Transverse colon (tissue), 4 donors: ENCODE results near the gene KIR2DL3. TPM values are rescaled to one million over a fixed set of nuclear protein-coding genes. Genes with fewer than 3 reads are reported as not detected.
"Not testable (repeated sequence)": the region's sequence is repeated elsewhere in the genome, so short reads cannot be mapped to it uniquely, and the experiment has no call there.

Experiments
- DNase-seq: peaks from one replicate; pipeline ENCODE4 v3.0.0-alpha.2; 2019
- H3K27ac ChIP-seq, 4 donors: fragments of 200-600 bp; sonication (generic); 2 replicates each; pipeline ENCODE4 v1.5.1; 2016 to 2018; ENCODE audit warnings: inconsistent platforms in 4 of 4
- H3K27me3 ChIP-seq: fragments of 200-600 bp; sonication (generic); 2 replicates; pipeline ENCODE4 v1.5.1; 2017; ENCODE audit warnings: inconsistent platforms
- H3K36me3 ChIP-seq, 4 donors: fragments of 200-600 bp; sonication (generic); 2 replicates each; pipeline ENCODE4 v1.5.1; 2017 to 2019; ENCODE audit warnings: inconsistent platforms in 4 of 4
- H3K4me1 ChIP-seq, 4 donors: fragments of 200-600 bp; sonication (generic); 2 replicates each; pipeline ENCODE4 v1.5.1; 2017 to 2020; ENCODE audit warnings: inconsistent platforms in 4 of 4
- H3K4me3 ChIP-seq, 4 donors: fragments of 200-600 bp; sonication (generic); 1 replicate in 1 of 4; 2 replicates in 3 of 4; pipeline versions ENCODE4 v1.5.1 to v1.6.1; 2017 to 2019; ENCODE audit warnings: inconsistent platforms in 4 of 4
- H3K9me3 ChIP-seq, 2 donors: fragments of 200-600 bp; sonication (generic); 2 replicates each; pipeline ENCODE4 v1.5.1; 2017 to 2019; ENCODE audit warnings: inconsistent platforms in 2 of 2
- WGBS, 2 donors: methylation state at CpG; one replicate each; pipeline ENCODE4 v1.1.5; 2018; ENCODE audit warnings: low coverage in 1 of 2; 5-methylcytosine and 5-hydroxymethylcytosine counted together
- in situ Hi-C, 4 donors: fragments of 200-750 bp; cut with MboI; loops; one replicate each; pipeline versions ENCODE4 v1.15.0 to v1.15.1; 2017; ENCODE audit warnings: low sequenced_read_pairs in 3 of 4, low pct_ligation_motif_present in 1 of 4, low pct_unique_long_range_greater_than_20kb in 1 of 4
- intact Hi-C: fragments of 100-400 bp; cut with DNase I; formaldehyde crosslinking; loops from one replicate; pipeline ENCODE4 v1.15.1; 2023; ENCODE audit warnings: low total_unique reads
- total RNA-seq, 4 donors: library from RNA; depleted of rRNA; stranded (reverse); fragments of >200 nt; gene quantifications; one replicate each; pipeline ENCODE4 v1.1.0, GENCODE V29; 2016

The KIR2DL3 gene
- total RNA-seq, 4 donors from 2014 or later = 0.55 TPM; not detected in 3

DNA sequence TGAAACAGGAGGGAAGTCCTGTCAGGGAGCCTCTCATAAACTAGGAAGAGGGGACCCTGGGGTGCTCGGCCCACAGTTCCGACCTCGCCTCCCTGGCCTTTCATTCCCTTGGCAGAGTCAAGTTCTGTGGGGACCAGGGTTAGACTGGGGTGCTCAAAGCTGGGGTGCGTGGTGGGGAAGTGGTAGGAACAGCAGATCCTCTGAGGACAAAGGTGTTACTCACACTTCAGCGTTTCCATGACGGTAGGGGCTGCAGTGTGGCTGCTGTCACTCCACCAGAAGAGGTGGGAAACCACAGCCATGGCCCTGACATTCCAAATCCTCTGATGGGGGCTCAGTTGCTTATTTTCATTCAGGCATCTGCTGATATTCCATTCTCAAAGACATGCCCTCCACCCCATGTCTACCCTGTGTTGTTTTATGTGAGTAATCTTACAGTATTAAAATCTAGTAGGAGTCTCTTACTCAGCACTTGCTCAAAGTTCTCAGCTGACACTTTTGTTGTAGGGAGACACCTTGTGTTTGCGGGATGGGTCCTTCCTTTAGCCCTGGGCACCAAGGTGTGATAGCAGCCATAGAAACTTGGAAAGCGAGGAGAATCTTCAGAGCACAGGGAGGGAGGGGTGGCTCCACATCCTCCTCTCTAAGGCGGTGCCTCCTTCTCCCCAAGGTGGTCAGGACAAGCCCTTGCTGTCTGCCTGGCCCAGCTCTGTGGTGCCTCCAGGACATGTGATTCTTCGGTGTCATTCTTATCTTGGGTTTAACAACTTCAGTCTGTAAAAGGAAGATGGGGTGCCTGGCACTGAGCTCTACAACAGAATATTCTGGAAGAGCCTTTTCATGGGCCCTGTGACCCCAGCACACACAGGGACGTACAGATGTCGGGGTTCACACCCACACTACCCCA, 18.1 kb downstream of the KIR2DL3 start:
- 77% methylated on average over 9 of the region's 12 CpGs; no CpG with 5 or more reads in 1 of the 2 donors for WGBS, 2 donors
- H3K27me3 ChIP-seq, intact Hi-C loops, H3K4me3 ChIP-seq, DNase-seq, H3K27ac ChIP-seq, H3K9me3 ChIP-seq, H3K4me1 ChIP-seq, H3K36me3 ChIP-seq, in situ Hi-C loops: not testable (repeated sequence)

DNA sequence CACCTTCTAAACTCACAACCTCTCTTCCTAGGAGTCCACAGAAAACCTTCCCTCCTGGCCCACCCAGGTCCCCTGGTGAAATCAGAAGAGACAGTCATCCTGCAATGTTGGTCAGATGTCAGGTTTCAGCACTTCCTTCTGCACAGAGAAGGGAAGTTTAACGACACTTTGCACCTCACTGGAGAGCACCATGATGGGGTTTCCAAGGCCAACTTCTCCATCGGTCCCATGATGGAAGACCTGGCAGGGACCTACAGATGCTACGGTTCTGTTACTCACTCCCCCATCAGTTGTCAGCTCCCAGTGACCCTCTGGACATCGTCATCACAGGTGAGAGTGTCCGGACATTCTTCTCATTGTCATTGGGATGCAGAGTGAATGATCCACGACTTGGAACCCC, 20.3 kb downstream of the KIR2DL3 start:
- H3K36me3 ChIP-seq, H3K4me3 ChIP-seq, in situ Hi-C loops, H3K27me3 ChIP-seq, H3K27ac ChIP-seq, H3K9me3 ChIP-seq, H3K4me1 ChIP-seq, DNase-seq, intact Hi-C loops: not testable (repeated sequence)
- WGBS, 2 donors = 64% methylated on average over 6 of the region's 6 CpGs; no CpG with 5 or more reads in 1 of the 2 donors

GRCh38 chr19:54764219-54764618, 25.9 kb downstream of the KIR2DL3 start:
- DNase-seq, in situ Hi-C loops, H3K36me3 ChIP-seq, H3K9me3 ChIP-seq, H3K27ac ChIP-seq, H3K27me3 ChIP-seq, H3K4me1 ChIP-seq, intact Hi-C loops, H3K4me3 ChIP-seq: not testable (repeated sequence)
- WGBS, 2 donors = 78% methylated on average over 8 of the region's 8 CpGs; no CpG with 5 or more reads in 1 of the 2 donors

DNA sequence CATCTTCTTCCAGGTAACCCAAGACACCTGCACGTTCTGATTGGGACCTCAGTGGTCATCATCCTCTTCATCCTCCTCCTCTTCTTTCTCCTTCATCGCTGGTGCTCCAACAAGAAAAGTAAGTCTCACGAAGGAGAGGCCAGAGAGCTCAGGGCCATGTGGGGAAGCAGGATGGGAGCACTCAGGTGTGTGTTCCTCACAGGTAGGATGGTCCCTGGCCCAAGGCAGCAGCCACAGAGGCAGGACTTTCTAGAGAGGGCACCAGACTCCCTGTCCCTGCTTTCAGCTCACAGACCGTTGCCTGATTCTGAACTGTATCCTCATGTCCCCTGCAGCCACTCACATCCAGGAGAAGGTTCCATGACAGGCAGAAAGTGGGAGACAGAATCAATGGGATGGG, 28.2 kb downstream of the KIR2DL3 start:
- 75% methylated on average over 4 of the region's 4 CpGs; no CpG with 5 or more reads in 1 of the 2 donors for WGBS, 2 donors
- DNase-seq, in situ Hi-C loops, intact Hi-C loops, H3K9me3 ChIP-seq, H3K27me3 ChIP-seq, H3K27ac ChIP-seq, H3K4me3 ChIP-seq, H3K4me1 ChIP-seq, H3K36me3 ChIP-seq: not testable (repeated sequence)

DNA sequence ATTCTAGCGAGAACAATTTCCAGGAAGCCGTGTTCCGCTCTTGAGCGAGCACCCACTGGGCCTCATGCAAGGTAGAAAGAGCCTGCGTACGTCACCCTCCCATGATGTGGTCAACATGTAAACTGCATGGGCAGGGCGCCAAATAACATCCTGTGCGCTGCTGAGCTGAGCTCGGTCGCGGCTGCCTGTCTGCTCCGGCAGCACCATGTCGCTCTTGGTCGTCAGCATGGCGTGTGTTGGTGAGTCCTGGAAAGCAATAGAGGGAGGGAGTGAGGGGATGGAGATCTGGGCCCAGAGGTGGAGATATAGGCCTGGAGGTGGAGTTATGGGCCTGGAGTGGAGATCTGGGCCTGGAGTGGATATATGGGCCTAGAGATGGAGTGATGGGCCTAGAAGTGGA, 31.3 kb downstream of the KIR2DL3 start, which contains the start of gene KIR2DL1:
KIR2DL1 (plus strand) TSS at position 148 of the 400 bp plus-strand sequence; CDS start at position 206, 58 bp downstream.
- H3K27ac ChIP-seq, H3K9me3 ChIP-seq, H3K4me3 ChIP-seq, in situ Hi-C loops, intact Hi-C loops, DNase-seq, H3K27me3 ChIP-seq, H3K4me1 ChIP-seq, H3K36me3 ChIP-seq: not testable (repeated sequence)
- WGBS, 2 donors = 82 to 92% methylated on average over 10 to 15 of the region's 15 CpGs

DNA sequence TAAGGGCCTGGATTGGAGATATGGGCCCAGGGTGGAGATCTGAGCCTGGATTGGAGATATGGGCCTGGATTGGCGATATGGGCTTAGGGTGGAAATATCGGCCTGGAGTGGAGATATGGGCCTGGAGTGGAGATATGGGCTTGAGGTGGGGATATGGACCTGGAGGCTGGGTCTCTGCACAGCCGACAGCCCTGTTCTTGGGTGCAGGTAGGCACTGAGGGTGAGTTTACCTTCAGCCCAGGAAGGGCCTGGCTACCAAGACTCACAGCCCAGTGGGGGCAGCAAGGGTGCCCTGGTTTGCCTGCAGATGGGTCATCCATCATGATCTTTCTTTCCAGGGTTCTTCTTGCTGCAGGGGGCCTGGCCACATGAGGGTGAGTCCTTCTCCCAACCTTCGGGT, 32.2 kb downstream of the KIR2DL3 start:
- H3K9me3 ChIP-seq, H3K36me3 ChIP-seq, in situ Hi-C loops, H3K27ac ChIP-seq, H3K27me3 ChIP-seq, DNase-seq, H3K4me1 ChIP-seq, H3K4me3 ChIP-seq, intact Hi-C loops: not testable (repeated sequence)
- 81% methylated on average over 3 to 4 of the region's 4 CpGs for WGBS, 2 donors

- H3K27me3 ChIP-seq, H3K9me3 ChIP-seq, intact Hi-C loops, H3K4me1 ChIP-seq, H3K4me3 ChIP-seq, H3K36me3 ChIP-seq, in situ Hi-C loops, DNase-seq, H3K27ac ChIP-seq: not testable (repeated sequence)
- WGBS, 2 donors = 79 to 84% methylated on average over 4 to 14 of the region's 15 CpGs
These were observed 33.0 kb downstream of the KIR2DL3 start for GRCh38 chr19:54771018-54771960.

- in situ Hi-C loops, H3K27me3 ChIP-seq, H3K4me3 ChIP-seq, H3K36me3 ChIP-seq, intact Hi-C loops, DNase-seq, H3K4me1 ChIP-seq, H3K27ac ChIP-seq, H3K9me3 ChIP-seq: not testable (repeated sequence)
- WGBS, 2 donors = 52 to 63% methylated on average over 1 to 2 of the region's 2 CpGs
These were observed 34.4 kb downstream of the KIR2DL3 start for GRCh38 chr19:54772666-54773065.

DNA sequence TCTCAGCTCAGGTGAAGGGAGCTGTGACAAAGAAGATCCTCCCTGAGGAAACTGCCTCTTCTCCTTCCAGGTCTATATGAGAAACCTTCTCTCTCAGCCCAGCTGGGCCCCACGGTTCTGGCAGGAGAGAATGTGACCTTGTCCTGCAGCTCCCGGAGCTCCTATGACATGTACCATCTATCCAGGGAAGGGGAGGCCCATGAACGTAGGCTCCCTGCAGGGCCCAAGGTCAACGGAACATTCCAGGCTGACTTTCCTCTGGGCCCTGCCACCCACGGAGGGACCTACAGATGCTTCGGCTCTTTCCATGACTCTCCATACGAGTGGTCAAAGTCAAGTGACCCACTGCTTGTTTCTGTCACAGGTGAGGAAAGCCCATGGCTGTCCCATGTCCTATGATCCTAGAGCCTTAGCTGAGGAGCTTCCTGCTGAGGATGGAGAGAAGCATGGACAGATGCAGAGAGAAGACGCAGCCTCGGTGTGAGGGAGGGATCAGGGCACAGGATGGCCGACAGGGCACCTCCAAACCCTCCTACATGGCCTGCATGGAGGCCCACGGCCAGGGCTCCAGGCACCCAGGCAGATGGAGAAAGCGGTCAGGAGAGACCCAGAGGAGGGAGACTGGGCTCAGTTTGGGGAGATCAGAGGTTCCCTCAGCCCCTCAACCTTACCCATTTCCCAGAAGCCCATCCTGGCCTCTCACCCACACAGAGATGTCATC, 36.9 kb downstream of the KIR2DL3 start:
- DNase-seq, in situ Hi-C loops, intact Hi-C loops, H3K27ac ChIP-seq, H3K4me1 ChIP-seq, H3K36me3 ChIP-seq, H3K27me3 ChIP-seq, H3K4me3 ChIP-seq, H3K9me3 ChIP-seq: not testable (repeated sequence)
- WGBS, 2 donors = 76 to 86% methylated on average over 4 to 12 of the region's 12 CpGs

DNA sequence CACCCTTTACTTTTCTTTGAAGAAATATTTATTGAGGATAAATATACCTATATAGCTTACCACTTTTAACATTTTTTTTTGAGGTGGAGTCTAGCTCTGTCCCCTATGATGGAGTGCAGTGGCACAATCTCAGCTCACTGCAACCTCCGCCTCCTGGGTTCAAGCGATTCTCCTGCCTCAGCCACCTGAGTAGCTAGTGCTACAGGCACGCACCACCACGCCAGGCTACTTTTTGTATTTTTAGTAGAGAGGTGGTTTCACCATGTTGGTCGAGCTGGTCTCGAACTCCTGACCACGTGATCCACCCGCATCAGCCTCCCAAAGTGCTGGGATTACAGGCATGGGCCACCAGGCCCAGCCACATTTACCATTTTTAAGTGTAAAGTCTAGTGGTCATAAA, 37.5 kb downstream of the KIR2DL3 start:
- H3K27ac ChIP-seq, H3K36me3 ChIP-seq, in situ Hi-C loops, H3K4me3 ChIP-seq, H3K4me1 ChIP-seq, H3K9me3 ChIP-seq, H3K27me3 ChIP-seq, DNase-seq, intact Hi-C loops: not testable (repeated sequence)
- 75 to 80% methylated on average over 4 to 8 of the region's 8 CpGs for WGBS, 2 donors
